BLaER1 treated with 17β-estradiol and CSF1 and Interleukin-3, amounts not matched to agents 10 nM and 100 nM (cell line): ENCODE measurements around the gene FAM168A.

Experiments used
- H3K27ac ChIP-seq, 11 experiments: shearing (Covaris generic); formaldehyde crosslinking; 2 replicates each; pipeline ENCODE4 v1.8.1; 2022
- H3K27me3 ChIP-seq, 11 experiments: shearing (Covaris generic); formaldehyde crosslinking; 2 replicates each; pipeline ENCODE4 v1.8.1; 2022
- H3K36me3 ChIP-seq, 11 experiments: shearing (Covaris generic); formaldehyde crosslinking; 2 replicates each; pipeline ENCODE4 v1.8.1; 2022
- H3K4me1 ChIP-seq, 10 experiments: shearing (Covaris generic); formaldehyde crosslinking; 2 replicates each; pipeline ENCODE4 v1.8.1; 2022
- H3K4me2 ChIP-seq, 11 experiments: shearing (Covaris generic); formaldehyde crosslinking; 2 replicates each; pipeline ENCODE4 v1.8.1; 2022
- H3K4me3 ChIP-seq, 10 experiments: shearing (Covaris generic); formaldehyde crosslinking; 2 replicates each; pipeline ENCODE4 v1.8.1; 2022
- H3K9ac ChIP-seq, 11 experiments: shearing (Covaris generic); formaldehyde crosslinking; 2 replicates each; pipeline ENCODE4 v1.8.1; 2022
- H3K9me3 ChIP-seq, 11 experiments: shearing (Covaris generic); formaldehyde crosslinking; replicated peaks in 1 of 11; 2 replicates each; pipeline ENCODE4 v1.8.1; 2022
- H4K20me1 ChIP-seq, 11 experiments: shearing (Covaris generic); formaldehyde crosslinking; 2 replicates each; pipeline ENCODE4 v1.8.1; 2022
- Cebpa-rat ChIP-seq, 11 experiments: shearing (Covaris generic); IDR thresholded peaks; 2 replicates each; pipeline ENCODE4 v1.8.1; 2022

The FAM168A gene

DNA sequence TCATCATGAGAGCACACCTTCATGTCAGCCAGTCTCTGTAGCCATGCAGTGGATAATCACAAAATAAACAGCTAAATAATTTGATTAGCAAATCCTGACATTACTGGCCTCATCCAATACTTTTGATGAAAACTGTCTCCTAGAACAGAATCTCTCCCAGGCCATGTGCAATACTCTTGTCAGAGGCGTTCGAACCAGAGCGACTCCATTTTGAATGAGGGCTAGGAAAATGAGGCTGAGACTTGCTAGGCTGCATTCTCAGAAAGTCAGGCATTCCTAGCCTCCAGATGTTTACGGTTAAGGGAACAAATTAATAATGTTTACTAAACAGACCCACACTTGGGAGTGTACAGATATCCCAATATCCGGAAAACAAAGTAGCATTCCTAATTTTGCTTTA lies 69.9 kb downstream of the FAM168A start:
- peak overlapping the region; percentile 6 to 93 (median 84); a peak in 15 of 22 replicates for H3K4me2 ChIP-seq

GRCh38 chr11:73525611-73526010 lies 72.3 kb downstream of the FAM168A start:
- no peak for TF ChIP-seq Cebpa-rat (IDR thresholded peaks at IDR 0.05)

More for the DNA sequence above, 69.9 kb downstream of the FAM168A start:
- Histone ChIP-seq H3K27me3 (no peaks in the 10 kb centered on the region), H3K36me3 (no peaks in the 10 kb centered on the region), H3K4me3 (no peak overlapping the region), H3K4me1 (peaks cover 13 to 38% (median 18%) of the 10 kb centered on the region in 10 experiments; a peak in 19 of 20 replicates), H3K27ac (no peak overlapping the region), H3K9me3 (no peaks in the 10 kb centered on the region), H4K20me1 (peaks cover 0 to 88% (median 7%) of the 10 kb centered on the region in 11 experiments; a peak in 7 of 22 replicates), H3K9ac (no peak overlapping the region)
- no peak for TF ChIP-seq Cebpa-rat (IDR thresholded peaks at IDR 0.05)

DNA sequence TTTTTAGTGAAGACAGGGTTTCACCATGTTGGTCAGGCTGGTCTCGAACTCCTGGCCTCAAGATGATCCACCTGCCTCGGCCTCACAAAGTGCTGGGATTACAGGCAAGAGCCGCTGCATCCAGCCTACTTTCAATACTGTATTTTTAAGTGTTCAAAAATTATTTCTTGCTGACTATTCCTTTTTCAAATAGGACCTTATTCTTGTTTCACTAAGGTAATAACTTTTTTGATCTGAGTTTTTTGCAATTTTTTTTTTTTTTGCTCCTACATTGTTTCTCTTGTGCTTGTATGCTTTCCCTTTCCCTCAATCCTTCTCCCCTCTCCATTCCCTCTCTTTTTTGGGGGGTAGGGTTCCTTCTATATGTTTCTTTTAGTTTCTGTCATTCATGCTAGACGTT lies 73.1 kb downstream of the FAM168A start:
- Histone ChIP-seq H3K9ac (no peak overlapping the region), H3K4me1 (peaks cover 30 to 49% (median 40%) of the 10 kb centered on the region in 10 experiments), H3K27ac (no peak overlapping the region), H4K20me1 (peaks cover 0 to 85% (median 0%) of the 10 kb centered on the region in 11 experiments; a peak in 6 of 22 replicates), H3K9me3 (no peaks in the 10 kb centered on the region), H3K27me3 (no peaks in the 10 kb centered on the region), H3K36me3 (no peaks in the 10 kb centered on the region), H3K4me2 (no peak overlapping the region), H3K4me3 (no peak overlapping the region)
- TF ChIP-seq Cebpa-rat (IDR thresholded peaks at IDR 0.05), result no peak

More at GRCh38 chr11:73525611-73526010, 72.3 kb downstream of the FAM168A start:
- H3K4me1 ChIP-seq, result peaks cover 28 to 50% (median 37%) of the 10 kb centered on the region in 10 experiments
- H3K27ac ChIP-seq, result no peak overlapping the region
- no peaks in the 10 kb centered on the region for H3K27me3 ChIP-seq
- no peak overlapping the region for H3K4me3 ChIP-seq
- H4K20me1 ChIP-seq, result peaks cover 0 to 88% (median 0%) of the 10 kb centered on the region in 11 experiments; a peak in 6 of 22 replicates
- H3K36me3 ChIP-seq, result no peaks in the 10 kb centered on the region
- no peak overlapping the region for H3K9ac ChIP-seq
- H3K4me2 ChIP-seq, result no peak overlapping the region
- no peaks in the 10 kb centered on the region for H3K9me3 ChIP-seq

DNA sequence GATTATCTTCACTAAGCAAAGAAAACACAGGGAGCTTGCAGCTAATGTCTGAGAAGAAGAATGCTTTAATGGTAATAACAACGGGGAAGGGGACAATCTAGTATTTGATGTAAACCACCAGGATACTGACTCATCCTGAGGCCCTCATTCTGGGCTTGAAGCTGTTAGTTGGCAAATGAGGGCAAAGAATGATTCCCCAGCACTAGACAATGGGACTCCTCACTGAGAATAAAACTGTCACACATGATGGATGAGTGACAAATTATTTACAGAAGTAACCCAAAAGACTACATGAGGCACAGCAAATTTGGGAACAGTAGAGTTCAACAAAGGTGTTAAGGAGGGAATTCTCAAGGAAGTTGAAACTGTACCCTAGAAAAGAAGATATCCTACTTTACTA lies 76.3 kb downstream of the FAM168A start:
- Histone ChIP-seq H3K27me3 (no peaks in the 10 kb centered on the region), H3K9me3 (no peaks in the 10 kb centered on the region), H3K9ac (no peak overlapping the region), H3K4me1 (peaks cover 22 to 33% (median 28%) of the 10 kb centered on the region in 10 experiments), H3K4me2 (peak overlapping the region; percentile 30 to 56 (median 45); a peak in 19 of 22 replicates), H4K20me1 (peaks cover 0 to 88% (median 0%) of the 10 kb centered on the region in 11 experiments; a peak in 5 of 22 replicates), H3K4me3 (no peak overlapping the region), H3K27ac (peak overlapping the region in 2 of 11 experiments; percentile 2 to 7; a peak in 2 of 22 replicates), H3K36me3 (peaks cover 0 to 1% (median 0%) of the 10 kb centered on the region in 11 experiments; a peak in 2 of 22 replicates)
- no peak for TF ChIP-seq Cebpa-rat (IDR thresholded peaks at IDR 0.05)

DNA sequence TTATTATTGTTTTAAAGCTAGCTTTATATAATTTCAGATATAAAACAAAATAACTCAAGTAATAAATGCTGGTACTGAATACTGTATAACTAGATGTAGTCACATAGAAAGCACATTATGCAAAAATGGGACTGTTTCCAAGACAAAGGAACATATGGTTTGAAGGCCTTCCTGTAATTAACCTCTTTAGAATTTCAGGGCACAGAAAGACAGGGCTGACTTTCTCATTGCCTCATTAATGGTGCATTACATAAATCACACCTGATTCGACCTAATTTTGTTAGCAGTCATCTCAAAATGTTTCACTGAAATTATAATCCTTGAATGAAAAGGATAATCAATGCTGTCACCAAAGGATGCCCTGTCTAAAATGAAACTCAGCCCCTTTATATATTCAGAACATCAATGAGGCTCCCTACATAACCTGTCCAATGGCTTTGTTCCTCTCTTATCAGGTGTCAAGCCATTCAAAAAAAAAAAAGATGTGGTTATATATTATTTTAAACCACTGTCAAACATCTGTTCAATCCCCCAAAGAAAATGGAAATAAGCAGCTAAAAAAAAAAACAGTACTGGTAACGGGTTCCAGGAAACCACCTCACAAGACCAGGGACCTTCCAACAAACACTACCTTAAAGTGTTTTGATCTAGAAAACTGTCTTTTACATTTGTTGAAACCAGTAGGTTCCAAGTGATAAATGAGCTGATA lies 77.4 kb downstream of the FAM168A start:
- Histone ChIP-seq H3K27ac (no peak overlapping the region; a peak in 1 of 22 replicates), H3K4me2 (peak overlapping the region in 7 of 11 experiments; percentile 30 to 56 (median 43); a peak in 12 of 22 replicates)

GRCh38 chr11:73519266-73519665 lies 78.6 kb downstream of the FAM168A start:
- peaks cover 0 to 82% (median 0%) of the 10 kb centered on the region in 11 experiments; a peak in 5 of 22 replicates for H4K20me1 ChIP-seq
- no peak overlapping the region for H3K4me3 ChIP-seq
- no peak overlapping the region for H3K27ac ChIP-seq
- peaks cover 0 to 15% (median 9%) of the 10 kb centered on the region in 11 experiments; a peak in 13 of 22 replicates for H3K36me3 ChIP-seq
- TF ChIP-seq Cebpa-rat (IDR thresholded peaks at IDR 0.05), result no peak
- H3K27me3 ChIP-seq, result no peaks in the 10 kb centered on the region
- H3K9me3 ChIP-seq, result no peaks in the 10 kb centered on the region
- H3K4me1 ChIP-seq, result peaks cover 23 to 33% (median 28%) of the 10 kb centered on the region in 10 experiments
- H3K4me2 ChIP-seq, result no peak overlapping the region
- no peak overlapping the region for H3K9ac ChIP-seq

More for the DNA sequence above, 77.4 kb downstream of the FAM168A start:
- no peak overlapping the region for H3K4me3 ChIP-seq
- peaks cover 23 to 33% (median 28%) of the 10 kb centered on the region in 10 experiments for H3K4me1 ChIP-seq
- peaks cover 0 to 4% (median 0%) of the 10 kb centered on the region in 11 experiments; a peak in 2 of 22 replicates for H3K36me3 ChIP-seq
- no peak overlapping the region for H3K9ac ChIP-seq
- TF ChIP-seq Cebpa-rat (IDR thresholded peaks at IDR 0.05), result no peak
- H4K20me1 ChIP-seq, result peaks cover 0 to 83% (median 0%) of the 10 kb centered on the region in 11 experiments; a peak in 5 of 22 replicates
- no peaks in the 10 kb centered on the region for H3K9me3 ChIP-seq
- no peaks in the 10 kb centered on the region for H3K27me3 ChIP-seq

DNA sequence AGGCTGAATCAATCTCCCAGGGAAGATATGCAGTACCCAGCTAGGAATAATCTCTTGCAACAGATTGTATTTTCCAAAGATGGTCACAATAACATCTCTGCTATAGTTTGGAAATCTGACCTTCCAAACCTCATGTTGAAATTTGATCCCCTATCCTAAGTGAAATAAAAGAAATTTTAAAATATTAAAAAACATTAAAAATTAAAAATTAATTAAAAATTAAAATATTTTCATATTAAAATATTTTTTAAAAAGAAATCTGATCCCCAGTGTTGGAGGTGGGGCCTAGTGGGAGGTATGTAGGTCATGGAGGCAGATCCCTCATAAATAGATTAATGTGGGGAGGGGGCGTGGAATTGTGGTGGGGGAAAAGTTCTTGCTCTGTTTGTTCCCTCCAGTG lies 79.7 kb downstream of the FAM168A start:
- H3K4me1 ChIP-seq, result peaks cover 23 to 33% (median 28%) of the 10 kb centered on the region in 10 experiments
- no peak overlapping the region for H3K4me3 ChIP-seq
- no peaks in the 10 kb centered on the region for H3K9me3 ChIP-seq

GRCh38 chr11:73516080-73516479 lies 81.8 kb downstream of the FAM168A start:
- H3K4me3 ChIP-seq, result no peak overlapping the region
- peaks cover 0 to 21% (median 9%) of the 10 kb centered on the region in 11 experiments; a peak in 14 of 22 replicates for H3K36me3 ChIP-seq
- no peaks in the 10 kb centered on the region for H3K9me3 ChIP-seq
- no peak overlapping the region for H3K4me2 ChIP-seq
- H4K20me1 ChIP-seq, result peaks cover 0 to 61% (median 0%) of the 10 kb centered on the region in 11 experiments; a peak in 4 of 22 replicates
- no peaks in the 10 kb centered on the region for H3K27me3 ChIP-seq
- no peak overlapping the region for H3K9ac ChIP-seq
- no peak for TF ChIP-seq Cebpa-rat (IDR thresholded peaks at IDR 0.05)
- no peak overlapping the region for H3K27ac ChIP-seq
- peaks cover 10 to 18% (median 14%) of the 10 kb centered on the region in 10 experiments for H3K4me1 ChIP-seq

More for the DNA sequence above, 79.7 kb downstream of the FAM168A start:
- peak overlapping the region in 3 of 11 experiments; percentile 11 to 42 (median 18); a peak in 1 of 22 replicates for H3K4me2 ChIP-seq
- H4K20me1 ChIP-seq, result peaks cover 0 to 80% (median 0%) of the 10 kb centered on the region in 11 experiments; a peak in 4 of 22 replicates
- H3K9ac ChIP-seq, result no peak overlapping the region
- peaks cover 0 to 21% (median 9%) of the 10 kb centered on the region in 11 experiments; a peak in 14 of 22 replicates for H3K36me3 ChIP-seq
- H3K27me3 ChIP-seq, result no peaks in the 10 kb centered on the region
- no peak for TF ChIP-seq Cebpa-rat (IDR thresholded peaks at IDR 0.05)
- H3K27ac ChIP-seq, result no peak overlapping the region

GRCh38 chr11:73513707-73514106 lies 84.2 kb downstream of the FAM168A start:
- H4K20me1 ChIP-seq, result peaks cover 0 to 41% (median 0%) of the 10 kb centered on the region in 11 experiments; a peak in 3 of 22 replicates
- peaks cover 0 to 13% (median 7%) of the 10 kb centered on the region in 11 experiments; a peak in 16 of 22 replicates for H3K9me3 ChIP-seq
- TF ChIP-seq Cebpa-rat (IDR thresholded peaks at IDR 0.05), result no peak
- no peak overlapping the region for H3K27ac ChIP-seq
- H3K4me3 ChIP-seq, result no peak overlapping the region
- peaks cover 0 to 9% (median 4%) of the 10 kb centered on the region in 10 experiments; a peak in 7 of 20 replicates for H3K4me1 ChIP-seq
- no peaks in the 10 kb centered on the region for H3K27me3 ChIP-seq
- H3K9ac ChIP-seq, result no peak overlapping the region
- peaks cover 4 to 36% (median 11%) of the 10 kb centered on the region in 11 experiments; a peak in 19 of 22 replicates for H3K36me3 ChIP-seq
- H3K4me2 ChIP-seq, result no peak overlapping the region
